SU-DHL-6 (cell line): Measurements from ENCODE around the gene ALDH4A1.

Source experiments
- H2AFZ ChIP-seq: fragments of 200-600 bp; sonication (generic); 2 replicates; pipeline ENCODE4 v1.6.1; 2014; ENCODE audit warnings: low read depth, mild to moderate bottlenecking, moderate library complexity, mixed read lengths, antibody characterized with exemption, low read length; ENCODE audit not compliant: severe bottlenecking
- H3F3A ChIP-seq: fragments of 200-600 bp; shearing (Covaris generic); 2 replicates; pipeline ENCODE4 v1.6.0; 2016; ENCODE audit warnings: antibody characterized with exemption, mild to moderate bottlenecking; ENCODE audit not compliant: insufficient read depth
- H3K27ac ChIP-seq: fragments of 200-600 bp; sonication (generic); 2 replicates; pipeline ENCODE4 v1.5.1; 2016; ENCODE audit warnings: low read depth, mild to moderate bottlenecking, low read length, moderate library complexity, mixed read lengths
- H3K27me3 ChIP-seq: fragments of 200-600 bp; sonication (generic), shearing (Covaris generic); 2 replicates; pipeline ENCODE4 v1.6.0; 2014; ENCODE audit warnings: mild to moderate bottlenecking, low read length
- H3K36me3 ChIP-seq: fragments of 200-600 bp; sonication (generic); 2 replicates; pipeline ENCODE4 v1.6.1; 2014; ENCODE audit warnings: mild to moderate bottlenecking, low read length, mixed read lengths
- H3K4me2 ChIP-seq: fragments of 300-600, 200-600 bp; shearing (Covaris generic), sonication (generic); 2 replicates; pipeline ENCODE4 v1.6.0; 2014; ENCODE audit warnings: low read length, low read depth, mild to moderate bottlenecking; ENCODE audit not compliant: poor library complexity, severe bottlenecking
- H3K4me3 ChIP-seq: fragments of 200-600 bp; sonication (generic); 2 replicates; pipeline ENCODE4 v1.5.1; 2014; ENCODE audit warnings: antibody characterized with exemption, low read length, mild to moderate bottlenecking, mixed read lengths; ENCODE audit not compliant: insufficient read depth, poor library complexity, severe bottlenecking
- H3K79me2 ChIP-seq: fragments of 200-600 bp; sonication (generic); 2 replicates; pipeline ENCODE4 v1.6.1; 2014; ENCODE audit warnings: mild to moderate bottlenecking, low read length, moderate library complexity; ENCODE audit not compliant: insufficient read depth
- H3K9ac ChIP-seq: fragments of 200-600 bp; sonication (generic); 2 replicates; pipeline ENCODE4 v1.7.0; 2014; ENCODE audit warnings: mild to moderate bottlenecking, low read length
- H3K9me2 ChIP-seq: fragments of 200-600 bp; sonication (generic); replicated peaks from 2 replicates; pipeline ENCODE4 v1.6.1; 2014; ENCODE audit warnings: low read length; ENCODE audit not compliant: insufficient read depth
- H3K9me3 ChIP-seq: fragments of 200-600 bp; sonication (generic); 2 replicates; pipeline ENCODE4 v1.6.1; 2014; ENCODE audit warnings: low read length, mixed read lengths; ENCODE audit not compliant: insufficient read depth
- H4K20me1 ChIP-seq: fragments of 200-600 bp; sonication (generic); 2 replicates; pipeline ENCODE4 v1.6.1; 2014; ENCODE audit warnings: low read depth, mild to moderate bottlenecking, antibody characterized with exemption, low read length, moderate library complexity, mixed read lengths
- CTCF ChIP-seq: fragments of 200-600 bp; sonication (generic); IDR thresholded peaks from one replicate; pipeline ENCODE4 v1.5.1; 2017; ENCODE audit warnings: antibody characterized with exemption, mild to moderate bottlenecking, low read length, moderate library complexity; ENCODE audit not compliant: insufficient read depth, poor library complexity, severe bottlenecking
- EZH2phosphoT487 ChIP-seq: fragments of 200-600 bp; sonication (generic), shearing (Covaris generic); conservative IDR thresholded peaks from 2 replicates; pipeline ENCODE4 v1.6.1; 2018; ENCODE audit warnings: mild to moderate bottlenecking, antibody characterized with exemption, low read length, moderate library complexity, mixed read lengths

The ALDH4A1 gene

GRCh38 chr1:18950401-18951026, 48.2 kb upstream of the ALDH4A1 start:
- H3K9me2 ChIP-seq: no peaks in the 10 kb centered on the region
- no peak overlapping the region for H3K4me2 ChIP-seq
- H3F3A ChIP-seq: no peaks in the 10 kb centered on the region
- TF ChIP-seq CTCF (no peak), EZH2phosphoT487 (no peak)
- H3K9me3 ChIP-seq: no peaks in the 10 kb centered on the region
- H2AFZ ChIP-seq: no peak overlapping the region
- H3K9ac ChIP-seq: no peak overlapping the region
- no peaks in the 10 kb centered on the region for H3K36me3 ChIP-seq
- H3K27me3 ChIP-seq: no peaks in the 10 kb centered on the region
- no peaks in the 10 kb centered on the region for H3K79me2 ChIP-seq
- no peaks in the 10 kb centered on the region for H4K20me1 ChIP-seq
- H3K4me3 ChIP-seq: no peak overlapping the region
- no peak overlapping the region for H3K27ac ChIP-seq

- TF ChIP-seq EZH2phosphoT487 (no peak), CTCF (no peak)
- H3K27ac ChIP-seq: no peak overlapping the region
- H3F3A ChIP-seq: no peaks in the 10 kb centered on the region
- no peaks in the 10 kb centered on the region for H4K20me1 ChIP-seq
- no peaks in the 10 kb centered on the region for H3K9me2 ChIP-seq
- H3K9ac ChIP-seq: no peak overlapping the region
- no peaks in the 10 kb centered on the region for H3K27me3 ChIP-seq
- H3K4me2 ChIP-seq: no peak overlapping the region
- no peaks in the 10 kb centered on the region for H3K36me3 ChIP-seq
- H3K9me3 ChIP-seq: no peaks in the 10 kb centered on the region
- H2AFZ ChIP-seq: no peak overlapping the region
- no peaks in the 10 kb centered on the region for H3K79me2 ChIP-seq
- no peak overlapping the region for H3K4me3 ChIP-seq
Measured at GRCh38 chr1:18949686-18950400, 47.5 kb upstream of the ALDH4A1 start.

- no peaks in the 10 kb centered on the region for H3K9me2 ChIP-seq
- no peaks in the 10 kb centered on the region for H3K36me3 ChIP-seq
- no peaks in the 10 kb centered on the region for H4K20me1 ChIP-seq
- no peak overlapping the region for H3K4me2 ChIP-seq
- no peak overlapping the region for H3K4me3 ChIP-seq
- H3K9me3 ChIP-seq: no peaks in the 10 kb centered on the region
- H3K27ac ChIP-seq: no peak overlapping the region
- H3F3A ChIP-seq: no peaks in the 10 kb centered on the region
- H3K9ac ChIP-seq: no peak overlapping the region
- H3K79me2 ChIP-seq: no peaks in the 10 kb centered on the region
- TF ChIP-seq EZH2phosphoT487 (no peak), CTCF (no peak)
- no peaks in the 10 kb centered on the region for H3K27me3 ChIP-seq
- no peak overlapping the region for H2AFZ ChIP-seq
Measured at GRCh38 chr1:18948913-18949685, 46.7 kb upstream of the ALDH4A1 start.
